Measurements from ENCODE around the gene OR51I2. TPM values are rescaled to one million over a fixed set of nuclear protein-coding genes. Genes with fewer than 3 reads are reported as not detected.

OR51I2 gene
- polyA plus RNA-seq, 3 donors = not detected

DNA sequence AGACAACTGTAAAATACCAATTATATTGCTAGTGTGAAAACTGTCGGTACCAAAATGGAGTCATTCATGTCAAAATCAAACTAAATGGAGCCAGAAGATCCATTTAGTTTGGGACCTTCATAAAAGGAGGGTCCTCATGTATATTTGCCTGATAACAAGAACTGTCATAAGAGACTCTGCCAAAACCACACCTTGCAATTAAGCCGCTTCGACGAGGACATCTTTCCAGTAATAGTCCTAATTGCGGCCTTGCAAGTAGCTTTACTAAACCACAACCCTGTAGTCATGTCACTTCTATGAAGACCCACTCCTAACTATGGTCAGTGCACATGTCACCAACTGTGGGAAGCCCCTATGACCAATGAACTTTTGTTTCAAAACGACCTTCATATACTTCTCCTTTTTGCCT is 51.3 kb downstream of the OR51I2 start:
- 81 to 87% (median 83%) methylated on average over 6 of the region's 6 CpGs for WGBS, 3 donors
- no peak overlapping the region for H3K27ac ChIP-seq (ENCODE audit: low read depth, low read length)

DNA sequence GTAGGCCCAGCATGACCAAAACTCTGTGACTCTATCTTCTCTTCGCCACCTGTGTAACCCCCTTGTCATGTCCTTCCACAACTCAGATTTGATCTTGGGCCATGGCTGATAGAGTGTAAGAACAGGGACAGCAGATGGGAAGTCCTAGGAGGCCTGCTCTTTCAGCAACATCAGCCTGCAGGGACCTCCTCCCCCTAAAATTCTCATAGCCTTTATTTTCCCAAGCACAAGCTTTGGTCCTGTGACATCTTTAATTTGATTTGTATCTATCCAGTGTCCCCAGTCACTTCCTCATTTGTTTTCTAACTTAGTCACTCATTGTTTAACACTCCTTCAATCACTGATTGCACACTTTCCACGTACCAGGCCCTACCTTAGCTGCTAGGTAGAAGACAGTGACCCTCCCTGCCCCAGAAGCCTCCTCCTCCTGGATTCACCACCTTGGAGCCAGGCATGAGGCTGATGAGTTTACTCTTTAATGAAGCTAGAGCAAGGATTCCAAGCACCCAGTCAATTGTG is 55.3 kb downstream of the OR51I2 start:
- whole genome bisulfite sequencing, 3 donors = 78 to 89% (median 82%) methylated on average over 2 of the region's 2 CpGs
- no peak overlapping the region for H3K27ac ChIP-seq (ENCODE audit: low read depth, low read length)

DNA sequence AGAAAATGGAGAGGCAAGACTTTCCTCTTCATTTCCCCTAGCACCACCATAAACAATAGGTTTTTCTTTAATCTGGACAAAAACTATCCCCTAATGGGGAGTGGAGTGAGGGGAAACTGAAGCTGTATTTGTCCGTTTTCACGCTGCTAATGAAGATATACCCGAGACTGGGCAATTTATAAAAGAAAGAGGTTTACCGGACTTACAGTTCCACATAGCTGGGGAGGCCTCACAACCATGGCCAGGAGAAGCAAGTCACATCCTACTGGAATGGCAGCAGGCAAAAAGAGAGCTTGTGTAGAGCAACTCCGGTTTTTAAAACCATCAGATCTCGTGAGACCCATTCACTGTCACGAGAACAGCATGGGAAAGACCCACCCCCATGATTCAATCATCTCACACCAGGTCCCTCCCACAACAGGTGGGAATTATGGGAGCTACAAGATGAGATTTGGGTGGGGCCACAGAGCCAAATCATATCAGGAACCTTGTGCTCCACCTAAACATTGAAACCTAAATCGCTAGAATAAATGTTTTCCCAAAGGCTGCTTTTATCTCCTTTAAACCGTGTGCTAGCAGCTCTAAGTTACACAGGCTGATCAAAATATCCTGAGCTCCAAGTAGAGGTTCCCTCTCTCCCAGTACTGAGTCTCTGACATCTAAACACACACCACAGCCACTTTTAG is 56.4 kb downstream of the OR51I2 start:
- WGBS, 3 donors = 83 to 89% (median 88%) methylated on average over 9 of the region's 9 CpGs
- H3K27ac ChIP-seq (ENCODE audit: low read depth, low read length) = no peak overlapping the region

Other genes with a start within 250 kb of the OR51I2 start
- gene OR51V1, start 248.6 kb upstream of the OR51I2 start, polyA plus RNA-seq = not detected
- gene HBB, start 222.3 kb upstream of the OR51I2 start, polyA plus RNA-seq = 100 to 1,000 TPM in 1 of 3 donors, 10 to 100 TPM in 2; 12.9 to 541 (median 41.6) TPM
- under 1 TPM in 1 of 3 donors, not detected in 2; 0.30 TPM for gene HBD, start 214.8 kb upstream of the OR51I2 start, polyA plus RNA-seq
- gene HBG1, start 199.5 kb upstream of the OR51I2 start, polyA plus RNA-seq = not detected
- gene HBG2, start 194.5 kb upstream of the OR51I2 start, polyA plus RNA-seq = not detected
- gene HBE1, start 179.4 kb upstream of the OR51I2 start, polyA plus RNA-seq = under 1 TPM in 2 of 3 donors, not detected in 1; 0.10 to 0.14 TPM
- not detected for gene OR51B4, start 147.4 kb upstream of the OR51I2 start, polyA plus RNA-seq
- gene OR51B2, start 125.0 kb upstream of the OR51I2 start, polyA plus RNA-seq = not detected
- gene OR51B5, start 105.8 kb upstream of the OR51I2 start, polyA plus RNA-seq = not detected
- gene OR51B6, start 97.8 kb upstream of the OR51I2 start, polyA plus RNA-seq = not detected
- gene OR51M1, start 65.5 kb upstream of the OR51I2 start, polyA plus RNA-seq = not detected
- not detected for gene OR51Q1, start 27.2 kb upstream of the OR51I2 start, polyA plus RNA-seq
- gene OR51I1, start 7.8 kb upstream of the OR51I2 start, polyA plus RNA-seq = not detected
- gene OR52D1, start 39.4 kb downstream of the OR51I2 start, polyA plus RNA-seq = not detected
- not detected for gene UBQLN3, start 60.6 kb downstream of the OR51I2 start, polyA plus RNA-seq
- gene UBQLNL, start 67.4 kb downstream of the OR51I2 start, polyA plus RNA-seq = under 1 TPM; 0.08 to 0.22 (median 0.09) TPM
- not detected for gene OR52H1, start 99.2 kb downstream of the OR51I2 start, polyA plus RNA-seq
- gene OR52B6, start 131.6 kb downstream of the OR51I2 start, polyA plus RNA-seq = not detected
- 1 to 10 TPM; 1.4 to 2.9 (median 2.4) TPM for gene TRIM6, start 147.3 kb downstream of the OR51I2 start, polyA plus RNA-seq
- gene TRIM34, start 175.7 kb downstream of the OR51I2 start, polyA plus RNA-seq = 1 to 10 TPM; 1.8 to 6.7 (median 3.8) TPM
- 10 to 100 TPM in 1 of 3 donors, 1 to 10 TPM in 2; 7.7 to 11.2 (median 9.7) TPM for gene TRIM5, start 235.8 kb downstream of the OR51I2 start, polyA plus RNA-seq
- 10 to 100 TPM in 2 of 3 donors, 1 to 10 TPM in 1; 8.3 to 43.7 (median 22.8) TPM for gene TRIM22, start 240.5 kb downstream of the OR51I2 start, polyA plus RNA-seq